Lung microvascular endothelial cell (primary cell): ENCODE results near the gene ZNF526. TPM values are rescaled to one million over a fixed set of nuclear protein-coding genes. Genes with fewer than 3 reads are reported as not detected.

Experiments used
- total RNA-seq: library from RNA; depleted of rRNA; stranded (reverse); fragments of >200 nt; gene quantifications from 2 replicates; pipeline ENCODE4 v1.2.1, GENCODE V29; 2014

The ZNF526 gene
- total RNA-seq, 1 donor from 2014 or later, result 6.5 TPM

Other genes with a start within 250 kb of the ZNF526 start
- under 0.01 TPM in 1 of 2 replicates, not detected in the other for gene ATP1A3, start 226.1 kb upstream of the ZNF526 start, total RNA-seq
- not detected in 2 replicates for gene GRIK5, start 150.1 kb upstream of the ZNF526 start, total RNA-seq
- gene ZNF574, start 144.1 kb upstream of the ZNF526 start, total RNA-seq, result 6.3 and 9.1 TPM in 2 replicates
- gene POU2F2, start 87.9 kb upstream of the ZNF526 start, total RNA-seq, result 0.20 and 0.22 TPM in 2 replicates
- gene DEDD2, start 2.6 kb upstream of the ZNF526 start, total RNA-seq, result 15.0 and 18.3 TPM in 2 replicates
- 8.3 and 11.3 TPM in 2 replicates for gene GSK3A, start 22.3 kb downstream of the ZNF526 start, total RNA-seq
- gene ERF, start 34.8 kb downstream of the ZNF526 start, total RNA-seq, result 17.9 and 19.2 TPM in 2 replicates
- 9.3 and 10.0 TPM in 2 replicates for gene CIC, start 48.9 kb downstream of the ZNF526 start, total RNA-seq
- 0.20 and 0.44 TPM in 2 replicates for gene PRR19, start 81.8 kb downstream of the ZNF526 start, total RNA-seq
- gene PAFAH1B3, start 82.3 kb downstream of the ZNF526 start, total RNA-seq, result 26.8 and 29.6 TPM in 2 replicates
- not detected in 2 replicates for gene TMEM145, start 93.0 kb downstream of the ZNF526 start, total RNA-seq
- gene MEGF8, start 105.3 kb downstream of the ZNF526 start, total RNA-seq, result 17.7 and 25.0 TPM in 2 replicates
- not detected in 2 replicates for gene CNFN, start 170.0 kb downstream of the ZNF526 start, total RNA-seq
- 2.6 and 3.9 TPM in 2 replicates for gene LIPE, start 207.1 kb downstream of the ZNF526 start, total RNA-seq
- gene CXCL17, start 222.6 kb downstream of the ZNF526 start, total RNA-seq, result not detected in 2 replicates